AG09319 (cell line): ENCODE data around the gene STARD8.

ENCODE experiments used
- DNase-seq: peaks from one replicate; pipeline ENCODE4 v3.0.0-alpha.2; 2010; ENCODE audit warnings: low read depth; ENCODE audit errors: extremely low read depth
- CTCF ChIP-seq: IDR thresholded peaks from 2 replicates; pipeline ENCODE4 v1.5.1; 2011; ENCODE audit warnings: low read depth, mild to moderate bottlenecking, inconsistent platforms, low read length, moderate library complexity

The STARD8 gene

GRCh38 chrX:68660746-68661145, 13.3 kb downstream of the STARD8 start:
- DNase-seq = no peak
- no peak for TF ChIP-seq CTCF

GRCh38 chrX:68665502-68665901, 18.0 kb downstream of the STARD8 start:
- DNase-seq = no peak
- TF ChIP-seq CTCF = no peak; the same call in none of the 2 replicates

- DNase-seq = no peak
- no peak for TF ChIP-seq CTCF
Observed at GRCh38 chrX:68666580-68666979, 19.1 kb downstream of the STARD8 start.

GRCh38 chrX:68669094-68669860, 21.8 kb downstream of the STARD8 start:
- TF ChIP-seq CTCF = no peak
- DNase-seq = no peak

GRCh38 chrX:68669871-68670270, 22.4 kb downstream of the STARD8 start:
- TF ChIP-seq CTCF = no peak
- DNase-seq = no peak

GRCh38 chrX:68671221-68671620, 23.8 kb downstream of the STARD8 start:
- TF ChIP-seq CTCF = no peak
- DNase-seq = no peak

- DNase-seq = no peak
- TF ChIP-seq CTCF = no peak
Observed at GRCh38 chrX:68672581-68673318, 25.3 kb downstream of the STARD8 start.
